Measurements from ENCODE around the gene KCND3. TPM values are rescaled to one million over a fixed set of nuclear protein-coding genes. Genes with fewer than 3 reads are reported as not detected.

The KCND3 gene
- total and polyA plus RNA-seq, 12 donors, result 3.5 to 24.7 (median 15.2) TPM

DNA sequence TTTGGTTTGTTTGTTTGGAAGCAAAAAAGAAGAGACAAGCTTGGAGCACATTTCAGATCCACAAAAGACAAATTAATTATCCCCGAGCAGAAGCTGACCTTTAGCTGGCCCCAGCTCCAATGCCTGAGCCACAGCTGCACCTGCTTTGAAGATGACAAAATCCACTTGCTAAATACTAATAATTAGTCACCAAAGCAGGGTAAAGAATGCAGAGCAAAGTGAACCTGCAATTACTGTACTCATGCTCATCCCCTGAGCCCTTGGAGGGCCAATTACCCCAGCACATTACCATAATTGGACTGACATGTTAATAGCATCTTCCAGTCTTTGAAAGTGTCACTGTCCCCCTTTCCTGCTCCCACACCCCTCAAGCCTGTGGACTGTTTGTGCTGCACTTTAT, 38.2 kb upstream of the KCND3 start:
- H3K9me3 ChIP-seq, result no peaks in the 10 kb centered on the region
- H3K4me3 ChIP-seq, result no peak overlapping the region
- intact Hi-C loops (cut with DNase I), result no loop called here
- DNase-seq (no peak), ATAC-seq (no peak)
- 57 to 60% methylated on average over 1 of the region's 1 CpG for WGBS, 2 donors
- TF ChIP-seq, protein P1, sequence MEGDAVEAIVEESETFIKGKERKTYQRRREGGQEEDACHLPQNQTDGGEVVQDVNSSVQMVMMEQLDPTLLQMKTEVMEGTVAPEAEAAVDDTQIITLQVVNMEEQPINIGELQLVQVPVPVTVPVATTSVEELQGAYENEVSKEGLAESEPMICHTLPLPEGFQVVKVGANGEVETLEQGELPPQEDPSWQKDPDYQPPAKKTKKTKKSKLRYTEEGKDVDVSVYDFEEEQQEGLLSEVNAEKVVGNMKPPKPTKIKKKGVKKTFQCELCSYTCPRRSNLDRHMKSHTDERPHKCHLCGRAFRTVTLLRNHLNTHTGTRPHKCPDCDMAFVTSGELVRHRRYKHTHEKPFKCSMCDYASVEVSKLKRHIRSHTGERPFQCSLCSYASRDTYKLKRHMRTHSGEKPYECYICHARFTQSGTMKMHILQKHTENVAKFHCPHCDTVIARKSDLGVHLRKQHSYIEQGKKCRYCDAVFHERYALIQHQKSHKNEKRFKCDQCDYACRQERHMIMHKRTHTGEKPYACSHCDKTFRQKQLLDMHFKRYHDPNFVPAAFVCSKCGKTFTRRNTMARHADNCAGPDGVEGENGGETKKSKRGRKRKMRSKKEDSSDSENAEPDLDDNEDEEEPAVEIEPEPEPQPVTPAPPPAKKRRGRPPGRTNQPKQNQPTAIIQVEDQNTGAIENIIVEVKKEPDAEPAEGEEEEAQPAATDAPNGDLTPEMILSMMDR (IDR thresholded peaks at IDR 0.05), result no peak
- H3K4me1 ChIP-seq, result no peaks in the 10 kb centered on the region
- H3K27me3 ChIP-seq, result peaks cover 0 to 18% (median 0%) of the 10 kb centered on the region in 7 donors
- no peak overlapping the region for H3K27ac ChIP-seq
- no peaks in the 10 kb centered on the region for H3K36me3 ChIP-seq

DNA sequence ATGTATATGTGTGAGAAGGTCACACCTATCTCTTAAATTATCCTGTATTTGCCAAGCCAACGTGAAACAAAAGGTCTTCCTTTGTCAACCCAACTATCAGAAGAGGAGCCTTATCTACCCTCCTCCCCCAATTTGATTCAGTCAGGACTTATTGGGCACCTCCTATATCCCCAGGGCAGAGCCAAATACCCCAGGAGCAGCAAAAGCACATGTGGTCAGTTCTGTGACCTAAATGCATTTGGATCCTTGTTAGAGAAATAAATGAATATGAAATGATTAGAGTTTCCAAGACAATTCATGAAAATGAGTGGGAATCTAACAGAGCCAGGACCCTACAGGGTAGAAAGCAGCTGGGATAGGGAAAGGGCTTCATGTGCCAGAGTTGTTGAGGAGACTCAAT, 37.0 kb upstream of the KCND3 start:
- intact Hi-C loops (cut with DNase I), result no loop called here
- Histone ChIP-seq H3K27ac (no peak overlapping the region), H3K27me3 (peaks cover 0 to 20% (median 0%) of the 10 kb centered on the region in 7 donors), H3K4me1 (no peaks in the 10 kb centered on the region), H3K9me3 (no peaks in the 10 kb centered on the region), H3K36me3 (no peaks in the 10 kb centered on the region), H3K4me3 (no peak overlapping the region)
- TF ChIP-seq, protein P1 (IDR thresholded peaks at IDR 0.05), result no peak
- no peak for DNase-seq
- no peak for ATAC-seq
- WGBS, 2 donors, result 39 to 53% methylated on average over 1 of the region's 1 CpG

DNA sequence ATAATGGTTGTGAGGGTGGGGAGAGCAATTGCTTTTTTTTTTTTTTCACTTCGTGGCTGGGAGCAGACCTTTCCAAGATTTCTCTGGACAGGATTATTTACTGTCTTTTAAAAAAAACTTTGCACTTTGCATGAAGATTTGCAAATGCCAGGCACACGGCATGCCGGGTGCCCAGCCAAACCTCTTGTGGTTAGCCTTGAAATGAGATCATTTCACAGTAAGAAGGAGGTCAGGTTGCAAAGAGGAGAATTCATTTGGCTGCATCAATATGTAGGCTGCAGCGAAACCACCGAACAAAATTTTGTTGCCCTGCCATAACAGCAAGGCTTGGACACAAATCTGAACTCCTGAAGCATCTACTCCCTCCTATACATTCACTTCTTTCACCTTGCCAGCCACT, 36.5 kb upstream of the KCND3 start:
- H3K4me3 ChIP-seq, result no peak overlapping the region
- H3K27ac ChIP-seq, result no peak overlapping the region
- peaks cover 0 to 20% (median 0%) of the 10 kb centered on the region in 7 donors for H3K27me3 ChIP-seq
- DNase-seq (no peak), ATAC-seq (no peak)
- 70 to 71% methylated on average over 5 of the region's 5 CpGs for WGBS, 2 donors
- intact Hi-C loops (cut with DNase I), result no loop called here
- no peaks in the 10 kb centered on the region for H3K4me1 ChIP-seq
- H3K36me3 ChIP-seq, result no peaks in the 10 kb centered on the region
- H3K9me3 ChIP-seq, result no peaks in the 10 kb centered on the region
- TF ChIP-seq, protein P1 (IDR thresholded peaks at IDR 0.05), result no peak

DNA sequence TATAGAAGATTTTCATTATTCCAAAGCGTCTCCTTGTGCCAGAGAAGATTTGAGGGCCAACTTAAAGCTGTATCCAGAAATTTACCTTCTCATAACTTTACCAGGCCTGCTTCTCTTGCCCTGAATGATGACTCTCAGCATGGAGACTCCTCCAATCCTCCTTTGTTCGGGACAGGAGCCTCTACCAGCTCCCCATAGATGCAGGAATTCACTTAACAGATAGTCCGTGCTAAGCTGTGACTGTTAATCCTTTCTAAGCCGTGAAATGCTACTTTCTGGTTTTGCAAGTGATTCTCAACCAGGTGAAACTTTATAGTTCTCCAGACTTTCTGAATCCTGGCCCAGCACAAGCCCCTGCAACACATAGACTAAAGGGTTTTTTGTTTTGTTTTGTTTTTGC, 31.8 kb upstream of the KCND3 start:
- Histone ChIP-seq H3K36me3 (no peaks in the 10 kb centered on the region), H3K4me3 (no peak overlapping the region), H3K4me1 (no peaks in the 10 kb centered on the region), H3K27me3 (peaks cover 0 to 16% (median 0%) of the 10 kb centered on the region in 7 donors), H3K9me3 (no peaks in the 10 kb centered on the region), H3K27ac (no peak overlapping the region)
- ATAC-seq (no peak), DNase-seq (no peak)
- 52 to 65% methylated on average over 4 of the region's 4 CpGs for WGBS, 2 donors
- intact Hi-C loops (cut with DNase I), result no loop called here
- TF ChIP-seq, protein P1 (IDR thresholded peaks at IDR 0.05), result no peak

Measured in heart right ventricle (tissue), 16 donors.